GM18498 (cell line): ENCODE results near the gene C12orf76.
"Not testable (repeated sequence)": the region's sequence is repeated elsewhere in the genome, so short reads cannot be mapped to it uniquely, and the experiment has no call there.

ENCODE experiments used
- ATAC-seq: cut with Tn5 transposase; IDR thresholded peaks from one replicate; pipeline ENCODE4 v1.9.1; 2021; ENCODE audit warnings: mild to moderate bottlenecking, moderate library complexity; ENCODE audit not compliant: unreplicated experiment

Gene C12orf76

DNA sequence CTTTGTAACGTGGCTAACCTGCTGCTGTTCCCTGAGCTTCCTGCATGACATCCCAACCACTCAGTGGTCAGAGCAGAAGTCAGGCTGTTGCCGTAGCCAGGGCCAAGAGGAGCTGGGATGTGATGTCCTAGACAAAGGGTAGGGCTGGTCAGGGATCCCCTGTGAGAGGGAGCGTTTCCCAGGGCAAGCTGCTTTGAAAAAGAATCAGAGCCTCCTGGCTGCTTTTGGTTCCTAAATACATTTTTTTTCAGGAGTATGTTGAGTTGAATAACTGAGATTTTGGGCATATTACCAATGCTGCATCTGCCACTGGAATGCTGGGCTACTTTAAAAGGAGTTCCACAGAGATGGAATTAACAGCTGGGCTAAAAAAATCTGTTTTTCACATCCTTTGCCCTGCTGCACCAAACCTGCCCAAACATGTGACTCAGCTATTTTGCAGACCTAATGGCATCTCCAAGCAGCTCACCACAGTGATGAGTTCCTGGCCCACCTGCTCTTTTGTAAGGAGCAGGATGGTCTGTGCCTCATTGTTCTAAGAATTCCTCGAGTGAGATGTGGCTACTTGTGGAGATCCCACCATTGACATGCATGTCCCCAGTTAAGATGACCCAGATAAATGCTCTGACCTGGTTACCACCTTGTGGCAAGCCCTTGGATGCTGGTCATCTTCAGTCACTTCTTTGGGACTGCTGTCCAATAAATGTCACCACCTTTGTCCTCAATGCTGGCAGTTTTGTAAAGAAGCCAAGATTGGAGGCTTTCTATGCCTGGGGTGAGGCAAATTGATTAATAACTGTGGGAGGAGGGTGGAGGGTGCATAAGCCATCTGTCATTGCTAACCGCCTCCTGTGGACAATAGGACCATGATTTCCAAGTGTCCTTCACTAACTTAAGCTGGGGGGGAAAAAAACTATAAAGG, 25.0 kb downstream of the C12orf76 start:
- ATAC-seq, result no peak

DNA sequence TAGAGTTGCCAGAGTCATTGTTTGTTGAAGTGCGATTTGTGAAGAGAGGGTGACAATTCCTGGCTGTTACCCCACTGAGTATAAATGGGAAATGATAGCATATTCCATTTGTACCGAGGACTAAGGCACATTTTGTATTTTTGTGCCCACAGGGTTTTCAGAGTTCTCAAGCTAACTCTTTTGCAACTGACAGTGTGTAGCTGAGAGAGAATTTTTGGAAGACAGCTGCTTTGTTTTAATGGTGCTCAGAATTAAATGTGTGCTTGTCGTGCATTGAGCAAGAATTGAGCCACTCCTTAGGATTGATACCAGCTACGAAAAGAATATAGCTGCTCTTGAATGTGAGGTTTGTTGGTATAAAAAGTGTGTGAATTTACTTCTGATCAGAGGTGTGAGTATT, 27.4 kb downstream of the C12orf76 start:
- no peak for ATAC-seq

DNA sequence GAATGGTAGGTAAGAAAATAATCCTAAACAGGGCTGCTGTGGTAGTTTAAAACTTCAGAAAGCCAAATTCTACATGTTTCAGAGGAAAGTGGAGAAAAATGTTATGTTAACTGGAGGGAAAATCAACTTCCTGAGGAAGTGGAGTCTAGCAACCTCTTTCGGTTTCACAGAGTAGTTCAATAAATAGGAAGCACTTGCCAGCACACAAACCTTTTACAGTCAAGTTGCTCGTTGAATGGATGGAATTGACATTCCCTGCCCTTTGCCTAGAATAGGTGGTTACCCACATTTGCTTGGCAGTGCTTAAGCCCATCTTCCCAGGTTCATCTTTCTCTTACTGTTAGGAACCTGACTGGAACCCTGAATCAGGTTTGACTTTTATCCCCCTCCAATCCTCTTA, 33.2 kb downstream of the C12orf76 start:
- ATAC-seq, result no peak

DNA sequence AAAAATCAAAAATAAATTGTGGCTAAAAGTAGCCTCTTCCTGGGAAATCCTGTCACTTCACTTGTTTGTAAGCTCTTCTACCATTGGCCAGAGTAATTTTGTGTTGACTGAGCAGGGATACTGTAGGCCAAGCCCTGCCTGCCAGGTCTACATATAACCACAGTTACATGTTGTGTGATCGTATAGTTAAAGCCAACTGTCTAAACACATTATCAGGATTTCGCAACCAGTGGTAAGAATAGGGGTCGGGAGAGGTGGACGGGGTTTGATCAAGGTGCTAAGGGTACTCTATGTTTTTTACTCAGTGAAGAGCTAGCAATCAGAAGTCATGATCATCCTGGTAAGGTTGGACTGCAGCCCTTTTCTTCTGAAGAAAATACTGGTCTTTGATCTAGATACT, 35.7 kb downstream of the C12orf76 start:
- no peak for ATAC-seq

DNA sequence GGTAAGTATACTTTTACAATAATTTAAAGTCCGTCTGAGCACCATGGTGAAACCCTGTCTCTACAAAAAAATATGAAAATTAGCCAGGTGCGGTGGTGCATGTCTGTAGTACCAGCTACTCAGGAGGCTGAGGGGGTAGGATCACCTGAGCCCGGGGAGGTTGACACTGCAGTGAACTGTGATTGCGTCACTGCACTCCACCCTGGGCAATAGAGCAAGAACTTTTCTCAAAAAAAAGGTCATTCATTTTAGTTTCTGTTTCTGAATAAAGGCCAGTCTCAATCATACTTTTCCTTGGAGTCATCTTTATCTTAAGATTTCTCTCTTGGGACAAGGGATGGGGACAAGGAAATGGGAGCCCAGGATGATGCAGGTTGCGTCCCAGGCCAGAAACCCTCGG, 36.2 kb downstream of the C12orf76 start:
- peak; percentile 75 for ATAC-seq

DNA sequence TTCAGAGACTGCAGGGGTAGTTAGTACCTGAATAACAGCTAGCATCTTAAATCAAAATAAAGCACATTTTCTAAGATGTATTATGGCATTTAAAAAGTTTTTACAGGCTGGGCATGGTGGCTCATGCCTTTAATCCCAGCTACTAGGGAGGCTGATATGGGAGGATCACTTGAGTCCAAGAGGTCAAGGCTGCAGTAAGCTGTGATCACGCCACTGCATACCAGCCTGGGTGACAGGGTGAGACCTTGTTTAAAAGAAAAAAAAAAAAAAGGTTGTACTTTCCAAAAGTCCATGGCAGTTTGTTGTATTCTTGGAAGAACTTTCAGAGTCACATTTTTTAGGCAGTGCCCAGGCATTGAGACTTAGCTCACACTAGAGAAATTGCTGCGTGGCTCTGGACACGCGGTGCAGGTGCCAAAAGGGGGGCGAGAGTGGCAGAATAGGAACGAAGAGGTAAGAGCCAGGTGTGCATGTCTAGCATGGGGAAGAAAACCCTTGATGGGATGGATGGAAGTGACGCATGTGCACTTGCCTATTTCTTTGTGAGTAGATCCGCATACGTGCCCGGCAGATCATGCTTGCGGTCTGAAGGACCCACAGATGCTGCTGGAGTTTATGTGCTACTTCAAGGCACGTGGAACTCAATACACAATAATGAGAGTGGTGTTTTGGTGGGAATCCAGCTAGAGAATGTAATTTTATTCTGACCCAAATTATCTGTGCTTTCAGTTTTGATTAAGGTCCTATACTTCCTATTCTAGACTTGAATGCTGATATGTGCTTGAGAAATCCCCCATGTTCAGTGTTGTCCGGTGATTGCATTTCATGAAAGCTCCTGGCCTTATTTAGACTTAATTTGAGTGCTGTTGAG, 37.2 kb downstream of the C12orf76 start:
- ATAC-seq, result peak; percentile 37

DNA sequence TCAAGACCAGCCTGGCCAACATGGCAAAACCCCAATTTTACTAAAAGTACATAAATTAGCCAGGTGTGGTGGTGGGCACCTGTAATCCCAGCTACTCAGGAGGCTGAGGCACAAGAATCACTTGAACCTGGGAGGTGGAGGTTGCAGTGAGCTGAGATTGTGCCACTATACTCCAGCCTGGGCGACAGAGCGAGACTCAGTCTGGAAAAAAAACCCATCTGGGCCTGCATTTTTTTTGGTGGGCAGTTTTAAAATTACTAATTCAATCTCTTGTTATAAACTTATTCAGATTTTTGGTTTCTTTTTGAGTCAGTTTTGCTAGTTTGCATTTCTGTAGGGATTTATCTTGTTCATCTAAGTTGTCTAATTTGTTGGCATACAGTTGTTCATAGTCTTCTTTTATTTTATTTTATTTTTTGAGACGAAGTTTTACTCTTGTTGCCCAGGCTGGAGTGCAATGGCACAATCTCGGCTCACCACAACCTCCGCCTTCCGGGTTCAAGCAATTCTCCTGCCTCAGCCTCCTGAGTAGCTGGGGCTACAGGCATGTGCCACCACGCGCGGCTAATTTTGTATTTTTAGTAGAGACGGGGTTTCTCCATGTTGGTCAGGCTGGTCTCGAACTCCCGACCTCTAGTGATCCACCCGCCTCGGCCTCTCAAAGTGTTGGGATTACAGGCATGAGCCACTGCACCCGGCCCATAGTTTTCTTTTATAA, 39.5 kb downstream of the C12orf76 start:
- ATAC-seq, result not testable (repeated sequence)

DNA sequence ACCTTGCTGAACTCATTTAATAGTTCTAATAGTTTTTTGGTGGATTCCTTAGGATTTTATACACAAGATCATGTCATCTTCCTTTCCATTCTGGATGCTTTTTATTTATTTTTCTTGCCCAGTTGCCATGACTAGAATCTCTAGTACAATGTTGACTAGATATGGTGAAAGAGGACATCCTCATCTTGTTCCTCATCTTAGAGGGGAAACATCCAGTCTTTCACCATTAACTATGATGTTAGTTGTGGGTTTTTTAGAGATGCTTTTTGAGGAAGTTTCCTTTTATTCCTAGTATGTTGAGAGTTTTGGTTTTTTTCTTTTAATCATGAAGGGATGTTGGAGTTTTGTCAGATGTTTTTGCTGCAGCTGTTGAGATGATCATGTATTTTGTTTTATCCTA, 40.4 kb downstream of the C12orf76 start:
- ATAC-seq, result no peak

DNA sequence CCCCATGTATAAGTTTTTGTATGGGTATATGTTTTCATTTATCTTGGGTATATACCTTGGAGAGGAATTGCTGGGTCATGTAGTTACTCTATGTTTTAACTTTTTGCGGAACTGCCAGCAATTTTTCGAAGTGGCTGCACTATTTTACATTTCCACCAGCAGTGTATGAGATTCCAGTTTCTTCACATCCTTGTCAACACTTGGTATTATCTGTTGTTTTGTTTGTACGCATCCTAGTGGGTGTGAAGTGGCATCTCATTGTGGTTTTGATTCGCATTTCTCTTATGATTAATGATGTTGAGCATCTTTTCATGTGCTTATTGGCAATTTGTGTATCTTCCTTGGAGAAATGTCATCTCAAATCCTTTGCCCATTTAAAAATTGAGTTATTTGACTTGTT, 42.2 kb downstream of the C12orf76 start:
- no peak for ATAC-seq

DNA sequence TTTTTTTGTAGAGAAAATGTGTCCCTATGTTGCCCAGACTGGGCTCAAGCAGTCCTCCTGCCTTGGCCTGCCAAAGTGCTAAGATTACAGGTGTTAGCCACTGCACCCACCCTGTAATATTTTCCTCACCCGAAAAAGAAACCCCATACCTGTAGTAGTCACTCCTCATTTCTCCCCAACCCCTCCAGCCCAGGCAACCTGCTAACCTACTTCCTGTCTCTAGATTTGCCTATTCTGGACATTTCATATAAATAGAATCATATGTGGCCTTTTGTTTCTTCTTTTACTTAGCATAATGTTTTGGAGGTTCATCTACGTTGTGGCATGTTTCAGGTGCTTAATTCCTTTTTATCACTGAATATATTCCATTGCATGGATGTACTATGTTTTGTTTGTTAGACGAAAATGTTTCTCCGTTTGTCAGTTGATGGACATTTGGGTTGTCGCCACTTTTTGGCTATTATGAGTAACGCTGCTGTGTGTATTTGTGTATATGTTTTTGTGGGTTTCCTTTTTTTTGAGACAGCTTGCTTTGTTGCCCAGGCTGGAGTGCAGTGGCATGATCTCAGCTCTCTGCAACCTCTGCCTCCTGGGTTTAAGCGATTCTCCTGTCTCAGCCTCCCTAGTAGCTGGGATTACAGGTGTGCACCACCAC, 42.9 kb downstream of the C12orf76 start:
- ATAC-seq, result peak; percentile 51

DNA sequence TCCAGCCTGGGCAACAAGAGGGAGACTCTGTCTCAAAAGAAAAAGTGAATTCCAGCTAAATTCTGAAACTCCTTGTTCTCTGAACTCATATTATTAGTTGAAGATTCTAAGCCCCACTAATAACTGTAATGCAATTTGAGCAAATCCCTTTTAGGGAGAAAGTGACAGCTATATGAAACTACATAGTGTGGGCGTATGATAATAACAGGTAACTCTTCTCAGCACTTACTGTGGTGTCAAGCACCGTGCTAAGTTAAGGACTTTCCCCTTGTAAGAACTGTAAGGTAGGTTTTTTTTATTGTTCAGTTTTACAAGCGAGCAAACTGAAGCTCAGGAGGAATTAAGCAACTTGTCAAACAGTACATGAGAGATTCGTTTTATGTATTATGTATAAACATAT, 43.7 kb downstream of the C12orf76 start:
- peak; percentile 58 for ATAC-seq

DNA sequence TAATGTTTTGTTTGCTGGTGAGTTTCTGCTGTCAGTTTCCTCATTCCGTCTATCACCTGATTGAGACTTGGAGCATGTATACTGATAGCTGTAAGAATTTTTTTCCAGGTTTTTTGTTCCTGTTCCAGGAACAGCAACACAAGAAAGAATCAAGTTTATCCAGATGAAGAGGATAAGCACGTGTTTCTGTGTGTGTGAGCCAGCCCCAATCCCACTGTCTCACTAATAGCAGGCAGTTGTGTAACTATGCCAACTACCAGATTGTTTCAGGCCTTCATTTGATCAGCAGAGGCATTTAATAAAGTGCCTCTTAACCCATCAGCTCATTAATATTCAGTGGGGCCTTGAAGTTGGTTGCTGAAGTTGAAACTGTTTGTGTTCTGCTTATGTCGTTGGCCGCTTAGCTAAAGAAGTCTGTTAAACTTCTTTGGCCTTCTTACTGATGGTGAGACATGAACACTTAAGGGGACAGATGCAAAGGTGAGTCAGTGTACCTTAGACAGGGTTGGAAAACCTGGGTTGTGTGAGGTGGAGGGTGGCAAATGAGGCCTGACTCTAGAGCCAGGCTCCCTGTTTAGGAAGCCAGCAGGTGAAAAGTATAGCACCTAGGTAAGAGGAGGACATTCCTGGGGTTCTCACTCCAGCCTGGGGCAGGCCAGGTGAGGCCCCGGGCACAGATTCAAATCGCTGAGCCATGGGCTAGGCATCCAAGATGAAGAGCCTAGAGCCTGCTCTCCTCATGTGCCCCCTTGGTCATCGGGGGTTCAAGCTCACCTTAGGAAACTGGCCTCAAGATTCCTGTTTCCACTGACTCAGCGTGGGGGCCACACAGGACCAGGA, 45.4 kb downstream of the C12orf76 start:
- no peak for ATAC-seq

DNA sequence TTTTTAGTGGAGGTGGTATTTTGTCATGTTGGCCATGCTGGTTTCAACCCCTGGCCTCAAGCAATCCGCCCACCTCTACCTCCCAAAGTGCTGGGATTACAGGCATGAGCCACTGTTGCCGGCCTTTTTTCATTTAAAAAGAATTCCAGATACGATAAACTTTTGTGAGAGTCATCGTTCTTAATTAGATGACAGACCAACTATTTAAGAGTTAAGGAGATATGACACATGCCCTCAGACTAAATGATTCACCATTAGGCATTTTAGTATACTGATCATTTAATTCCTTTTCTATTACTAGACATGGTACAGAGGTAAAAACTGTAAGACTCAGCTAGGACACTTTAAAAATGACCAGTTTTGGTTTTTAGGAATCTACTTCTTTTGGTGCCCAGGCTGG, 46.7 kb downstream of the C12orf76 start:
- ATAC-seq, result no peak

DNA sequence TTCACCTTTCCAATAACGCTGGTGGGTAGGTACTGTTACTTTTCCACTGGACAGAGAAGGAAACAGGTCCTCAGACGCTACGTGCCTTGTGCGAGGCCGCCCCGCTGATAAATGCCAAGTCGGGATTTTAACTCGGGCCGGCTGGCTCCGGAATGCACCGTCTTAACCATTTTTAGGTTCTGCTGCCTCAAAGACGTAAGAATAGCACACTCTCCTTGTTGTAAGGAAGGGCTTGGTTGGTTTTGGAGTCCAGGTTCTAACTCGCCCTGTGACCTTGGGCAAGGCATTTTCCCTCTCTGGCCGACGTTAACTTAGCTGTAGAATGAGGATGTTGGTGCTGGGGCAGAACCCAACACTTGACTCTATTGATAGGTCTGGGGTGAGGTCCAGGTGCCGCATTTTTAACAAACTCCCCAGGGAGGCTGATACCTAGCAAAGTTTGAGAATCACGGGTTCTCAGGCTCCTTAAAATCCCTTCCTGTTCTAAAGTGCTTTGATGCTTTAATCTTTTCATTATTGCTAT, 48.3 kb downstream of the C12orf76 start:
- ATAC-seq, result no peak

DNA sequence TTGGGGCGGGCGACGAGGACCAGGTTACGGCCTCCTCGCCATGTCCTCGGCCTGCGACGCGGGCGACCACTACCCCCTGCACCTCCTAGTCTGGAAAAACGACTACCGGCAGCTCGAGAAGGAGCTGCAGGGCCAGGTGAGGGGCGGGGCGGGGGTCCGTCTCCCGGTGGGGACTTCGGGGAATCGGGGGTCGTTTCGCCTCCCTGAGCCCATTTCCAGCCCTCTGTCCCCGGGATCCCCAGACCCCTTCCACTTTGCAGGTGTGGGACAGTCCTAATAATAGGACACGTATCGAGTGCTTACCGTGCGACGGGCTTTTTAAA, 48.7 kb downstream of the C12orf76 start:
- no peak for ATAC-seq

DNA sequence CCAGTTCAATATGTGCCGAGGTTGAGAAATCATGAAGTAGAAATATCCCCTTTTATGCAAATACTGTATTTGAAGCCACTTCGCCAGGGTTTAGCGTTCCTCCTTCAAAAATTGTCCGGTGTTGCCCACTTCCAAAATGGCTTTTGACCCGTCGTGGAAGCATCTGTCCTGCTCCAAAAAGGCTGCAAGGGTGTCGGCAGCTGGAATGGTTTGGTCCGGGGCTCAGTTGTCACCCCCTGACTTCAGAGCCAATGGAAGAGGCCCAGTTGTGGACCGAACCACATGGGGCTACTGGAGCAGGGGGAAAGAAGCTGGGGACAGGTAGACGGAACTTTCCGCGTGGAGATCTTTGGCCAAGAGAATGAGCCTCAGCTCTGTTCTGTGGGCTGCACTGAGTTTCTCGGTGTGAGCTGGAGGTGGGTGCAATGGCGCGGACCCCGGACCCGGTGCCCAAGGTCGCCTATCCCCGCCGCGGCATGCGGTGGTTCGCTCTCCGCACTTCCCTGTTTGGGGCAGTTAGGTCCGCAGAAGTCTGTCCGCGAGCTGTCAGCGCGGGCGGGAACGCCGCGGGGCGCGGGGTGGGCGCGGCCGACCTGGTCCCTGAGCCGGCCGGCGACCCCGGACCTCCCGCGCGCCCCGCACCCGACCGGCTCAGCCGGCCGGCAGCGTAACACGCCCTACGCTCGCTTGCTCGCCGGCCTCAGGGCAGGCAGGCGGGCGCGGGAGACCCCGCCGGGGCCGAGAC, 49.2 kb downstream of the C12orf76 start, which contains the start of gene ANKRD13A:
Gene ANKRD13A (plus strand): TSS at position 527 of the 745 bp plus-strand sequence. CDS start 259 bp downstream, outside the sequence.
- peak; percentile 52 for ATAC-seq

DNA sequence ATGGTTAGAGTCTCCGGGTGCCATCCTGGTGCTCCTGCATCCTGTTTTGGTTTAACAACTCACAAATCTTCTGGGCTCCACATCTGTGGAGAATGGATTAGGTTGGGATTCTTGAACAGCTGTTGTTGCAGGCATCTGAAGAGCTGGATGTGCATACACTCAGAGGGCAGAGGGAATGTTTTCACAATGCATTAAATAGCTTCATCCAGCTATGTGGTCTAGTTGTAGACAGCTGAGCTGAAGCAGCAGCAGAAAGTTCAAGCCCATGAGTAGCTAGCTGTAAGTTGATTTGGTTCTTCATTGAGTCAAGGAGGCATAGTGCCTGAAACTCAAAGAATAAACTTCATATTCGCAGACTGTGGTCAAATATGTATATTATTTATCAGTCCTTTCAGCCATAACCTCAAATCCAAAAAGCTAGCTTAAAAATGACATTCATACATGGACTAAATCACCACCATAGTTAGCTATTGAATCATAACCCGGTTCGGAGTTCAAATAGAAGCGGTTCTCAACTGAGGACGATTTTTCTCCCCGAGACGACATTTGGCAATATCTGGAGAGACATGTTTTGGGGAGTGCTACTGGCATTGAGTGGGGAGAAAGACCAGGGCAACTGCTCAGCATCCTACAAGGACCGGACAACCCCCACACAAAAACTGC, 50.0 kb downstream of the C12orf76 start:
- no peak for ATAC-seq

DNA sequence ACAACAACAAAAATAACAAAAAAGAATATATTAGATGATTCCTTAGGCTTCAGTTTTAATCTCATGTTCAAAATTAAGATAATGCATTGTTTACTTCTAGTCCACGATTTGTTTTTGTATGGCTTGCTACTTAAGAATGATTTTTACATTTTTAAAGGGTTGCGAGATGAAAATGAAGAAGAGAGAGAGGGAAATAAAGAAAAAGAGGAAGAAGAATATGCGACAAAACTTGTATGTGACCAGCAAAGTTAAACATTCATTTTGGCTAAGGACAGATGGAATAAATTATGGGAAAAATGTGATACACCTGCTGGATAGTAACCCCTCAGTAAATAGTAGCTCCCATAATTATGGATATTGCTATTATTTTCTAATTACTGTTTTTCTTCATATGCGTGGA, 50.9 kb downstream of the C12orf76 start:
- no peak for ATAC-seq
